Central memory CD4-positive, alpha-beta T cell (primary cell): Measurements from ENCODE around the gene DOCK11.
"Not testable (repeated sequence)": the region's sequence is repeated elsewhere in the genome, so short reads cannot be mapped to it uniquely, and the experiment has no call there.

Experiments used
- DNase-seq: peaks from one replicate; pipeline ENCODE4 v3.0.0; 2022

DOCK11 gene

DNA sequence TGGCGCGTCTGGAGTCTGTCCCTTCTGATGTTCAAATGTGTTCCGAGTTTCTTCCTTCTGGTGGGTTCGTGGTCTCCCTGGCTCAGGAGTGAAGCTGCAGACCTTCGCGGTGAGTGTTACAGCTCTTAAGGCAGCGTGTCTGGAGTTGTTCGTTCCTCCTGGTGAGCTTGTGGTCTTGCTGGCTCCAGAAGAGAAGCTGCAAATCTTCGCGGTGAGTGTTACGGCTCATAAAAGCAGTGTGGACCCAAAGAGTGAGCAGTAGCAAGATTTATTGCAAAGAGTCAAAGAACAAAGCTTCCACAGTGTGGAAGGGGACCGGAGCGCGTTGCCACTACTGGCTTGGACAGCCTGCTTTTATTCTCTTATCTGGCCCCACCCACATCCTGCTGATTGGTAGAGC lies 220.3 kb downstream of the DOCK11 start:
- DNase-seq, result not testable (repeated sequence)

- DNase-seq, result not testable (repeated sequence)
Observed at GRCh38 chrX:118716833-118717232, 221.2 kb downstream of the DOCK11 start.

DNA sequence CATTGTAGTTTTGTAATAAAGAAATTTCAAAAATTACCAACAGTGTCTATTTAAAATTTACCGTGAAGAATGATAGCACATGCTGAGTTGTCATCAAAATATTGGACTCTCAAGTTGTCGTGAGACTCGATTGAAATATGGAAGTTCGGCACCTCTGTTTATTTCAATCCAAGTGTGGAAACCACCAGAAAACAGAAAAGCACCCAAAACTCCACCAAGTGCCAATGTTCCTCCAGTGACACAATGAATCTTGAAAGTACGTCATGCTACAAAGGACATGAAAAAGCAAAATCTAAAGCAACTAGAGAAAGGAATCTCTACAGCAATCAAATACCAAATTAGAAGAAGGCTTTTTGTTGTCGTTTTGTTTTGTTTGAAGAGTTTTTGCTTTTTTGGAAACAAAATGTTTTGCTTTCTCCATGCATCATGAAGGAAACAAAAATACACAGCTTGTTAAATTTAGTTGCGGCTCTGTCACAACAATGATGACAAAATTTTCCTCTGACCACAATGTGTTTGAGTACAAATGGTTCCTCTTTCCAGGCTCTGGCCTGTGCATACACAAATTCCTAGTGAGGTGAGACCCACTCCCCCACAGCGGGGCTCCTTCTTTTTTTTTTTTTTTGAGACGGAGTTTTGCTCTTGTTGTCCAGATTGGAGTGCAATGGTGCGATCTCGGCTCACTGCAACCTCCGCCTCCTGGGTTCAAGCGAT lies 222.2 kb downstream of the DOCK11 start:
- DNase-seq, result no peak

DNA sequence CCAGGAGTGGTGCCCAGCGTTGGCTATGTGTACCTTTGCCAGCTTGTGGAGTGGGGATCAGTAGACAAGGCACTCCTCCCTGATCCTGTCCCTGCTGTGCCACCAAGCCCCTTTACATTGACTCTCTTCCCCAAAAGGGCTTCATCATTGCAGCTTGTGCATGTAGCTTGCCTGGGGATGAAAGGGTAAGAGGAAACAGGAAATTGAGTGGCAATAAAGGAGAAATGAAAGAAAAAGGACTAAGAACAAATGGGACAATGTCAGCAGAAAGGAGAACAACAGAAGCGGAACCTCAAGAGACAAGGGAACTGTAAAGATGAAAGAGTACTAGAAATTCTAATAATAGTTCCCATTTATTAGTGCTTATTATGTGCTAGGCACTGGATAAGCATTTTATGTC lies 223.1 kb downstream of the DOCK11 start:
- DNase-seq, result no peak

GRCh38 chrX:118720058-118720707 lies 224.6 kb downstream of the DOCK11 start:
- DNase-seq, result no peak

DNA sequence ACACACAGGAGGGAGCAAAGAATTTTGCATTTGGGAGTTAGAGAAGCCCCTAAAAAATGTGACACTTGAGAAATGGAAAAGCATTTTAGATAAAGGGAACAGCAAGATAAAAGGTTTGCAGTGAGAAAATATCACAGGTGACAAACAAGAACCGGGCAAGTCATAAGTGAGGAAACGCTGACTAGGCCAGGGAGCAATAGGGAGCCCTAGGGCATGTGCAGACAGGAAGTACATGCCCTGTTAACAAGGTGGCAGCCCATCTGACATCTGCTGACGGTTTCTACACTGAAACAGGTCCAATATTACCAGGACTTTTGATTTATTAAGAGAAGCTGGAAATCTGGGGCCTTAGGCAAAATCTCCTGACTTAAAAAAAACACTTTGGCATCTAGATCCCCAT lies 227.8 kb downstream of the DOCK11 start:
- no peak for DNase-seq

DNA sequence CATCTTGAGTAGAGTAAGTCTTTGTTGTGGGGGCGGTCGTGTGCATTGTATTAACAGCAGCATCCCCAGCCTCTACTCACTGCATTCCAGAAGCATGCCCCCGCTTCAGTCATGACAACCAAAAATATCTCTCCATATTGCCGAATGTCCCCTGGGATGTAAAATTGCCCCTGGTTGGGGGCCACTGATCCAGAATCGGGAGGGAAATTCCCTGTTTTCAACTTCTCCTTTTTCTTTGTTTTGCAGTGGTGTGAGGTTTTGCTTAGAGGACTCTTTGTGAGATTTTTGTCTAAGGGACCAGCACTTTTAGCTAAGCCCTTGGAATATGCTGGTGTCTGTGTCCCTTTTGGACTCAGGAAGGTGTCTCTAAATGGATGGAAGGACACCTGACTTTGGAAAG lies 228.8 kb downstream of the DOCK11 start:
- DNase-seq, result no peak

DNA sequence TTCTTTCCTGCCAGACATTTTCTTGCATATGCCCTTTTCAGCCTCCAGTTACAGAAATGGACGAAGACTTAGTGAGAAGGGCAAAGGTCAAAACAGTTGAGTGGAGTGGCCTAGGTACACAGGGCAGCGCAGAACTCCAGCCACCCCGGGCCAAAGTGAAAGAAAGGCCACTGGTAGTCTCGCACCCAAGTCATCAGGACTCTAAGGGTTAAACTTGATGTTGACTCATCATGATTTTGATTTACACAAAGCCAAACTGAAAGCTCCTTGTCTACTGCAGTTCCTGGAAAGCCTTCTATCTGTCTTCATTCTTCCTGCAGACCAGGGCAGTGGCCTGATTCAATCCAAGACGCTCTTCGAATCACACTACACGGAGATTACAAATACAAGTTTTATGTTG lies 229.2 kb downstream of the DOCK11 start:
- no peak for DNase-seq

- DNase-seq, result no peak
Observed at GRCh38 chrX:118726396-118726795, 230.8 kb downstream of the DOCK11 start.

DNA sequence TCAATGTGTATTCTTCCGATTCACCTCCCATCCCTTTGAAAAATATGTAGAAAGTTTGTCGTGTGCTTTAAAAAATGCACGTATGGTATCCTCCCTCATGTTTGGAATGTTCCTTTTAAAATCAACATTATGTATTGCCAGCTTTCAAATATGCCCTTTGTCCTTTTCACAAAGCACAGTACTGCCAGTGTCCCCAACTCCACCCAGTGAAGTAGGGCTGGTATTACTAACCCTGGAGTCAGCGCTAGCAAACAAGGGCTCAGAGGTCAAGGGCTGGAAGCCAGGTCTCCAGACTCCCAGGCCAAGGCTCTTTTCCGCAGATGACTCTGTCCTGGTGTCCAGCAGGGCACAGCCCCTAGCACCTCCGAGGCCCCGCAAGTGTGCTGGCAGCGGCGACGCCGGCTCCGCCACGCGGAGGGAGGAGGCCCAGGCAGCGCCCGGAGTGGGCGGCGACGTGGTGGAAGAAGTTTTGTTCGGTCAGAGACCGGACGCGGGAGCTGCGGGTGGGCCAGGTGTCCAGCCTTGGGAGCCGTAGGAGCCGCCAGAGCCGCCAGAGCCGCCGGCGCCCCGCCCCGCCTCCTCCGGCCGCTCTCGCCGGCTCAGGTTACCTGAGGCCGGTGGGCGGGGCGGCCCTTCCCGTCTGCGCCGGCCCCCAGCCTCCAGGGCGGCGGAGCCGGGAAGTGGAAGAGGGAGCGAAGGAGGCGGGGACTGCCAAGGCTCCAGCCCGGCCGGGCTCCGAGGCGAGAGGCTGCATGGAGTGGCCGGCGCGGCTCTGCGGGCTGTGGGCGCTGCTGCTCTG lies 231.5 kb downstream of the DOCK11 start, which contains the start of gene IL13RA1:
Gene IL13RA1, plus strand, starts transcription at position 720 of the 799 bp plus-strand sequence. Its CDS starts 33 bp downstream, at position 753.
- no peak for DNase-seq

DNA sequence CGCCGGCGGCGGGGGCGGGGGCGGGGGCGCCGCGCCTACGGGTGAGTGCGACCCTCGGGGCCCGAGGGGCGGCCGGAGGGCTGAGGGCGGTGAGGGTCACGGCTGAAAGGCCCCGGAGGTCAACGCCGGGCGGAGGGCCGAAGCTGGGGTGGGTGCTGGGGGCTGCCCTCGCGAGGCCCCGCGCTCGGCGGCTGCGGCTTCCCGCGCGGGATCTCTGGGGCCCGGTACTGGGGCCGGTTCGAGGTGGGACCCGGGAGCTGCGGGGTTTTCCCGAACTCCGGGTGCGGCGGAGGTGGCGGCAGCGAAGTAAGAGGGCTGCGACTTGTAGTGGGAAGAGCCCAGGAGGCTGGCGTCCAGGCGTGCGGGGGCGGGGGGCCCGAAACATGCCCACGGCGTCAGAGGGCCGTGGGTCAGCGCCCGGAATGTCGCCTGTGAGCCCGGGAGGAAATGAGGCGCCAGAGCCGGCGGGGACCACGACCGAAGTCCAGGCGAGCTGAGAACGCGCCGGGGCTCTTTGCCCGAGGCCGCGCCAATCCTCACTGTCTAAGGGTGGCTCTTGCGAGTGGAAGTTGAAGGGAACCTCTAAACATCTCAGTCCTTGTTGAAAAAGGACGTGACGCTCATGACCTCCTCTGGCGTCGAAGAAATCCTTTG lies 232.2 kb downstream of the DOCK11 start:
- DNase-seq, result no peak

DNA sequence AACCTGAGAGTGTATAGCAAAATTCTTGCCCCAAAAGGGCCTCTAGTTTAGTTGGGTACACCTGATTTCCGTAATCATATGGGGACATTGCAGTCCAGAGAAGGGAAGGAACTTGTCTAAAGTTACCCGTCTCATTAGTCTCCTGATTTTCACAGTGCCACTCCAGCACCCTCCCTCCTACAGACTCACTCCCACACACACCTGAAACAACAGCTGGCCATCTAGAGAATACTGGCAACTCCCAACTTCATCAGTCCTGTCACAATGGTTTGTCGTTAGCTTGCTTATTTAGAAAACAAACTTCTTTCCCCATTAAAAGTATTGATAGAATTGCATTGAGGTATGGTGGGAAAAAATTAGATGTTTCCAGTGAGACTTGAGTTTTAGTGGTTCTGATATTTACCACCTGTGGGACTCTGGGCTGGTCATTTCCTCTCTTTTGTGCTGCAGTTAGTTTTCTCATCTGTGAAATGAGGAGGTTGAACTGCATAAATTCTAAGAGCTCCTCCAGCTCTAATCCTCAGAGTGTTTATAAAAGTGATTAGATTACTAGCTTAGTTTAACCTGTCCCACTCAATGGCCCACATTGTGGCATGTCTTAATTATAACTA lies 233.5 kb downstream of the DOCK11 start:
- no peak for DNase-seq

DNA sequence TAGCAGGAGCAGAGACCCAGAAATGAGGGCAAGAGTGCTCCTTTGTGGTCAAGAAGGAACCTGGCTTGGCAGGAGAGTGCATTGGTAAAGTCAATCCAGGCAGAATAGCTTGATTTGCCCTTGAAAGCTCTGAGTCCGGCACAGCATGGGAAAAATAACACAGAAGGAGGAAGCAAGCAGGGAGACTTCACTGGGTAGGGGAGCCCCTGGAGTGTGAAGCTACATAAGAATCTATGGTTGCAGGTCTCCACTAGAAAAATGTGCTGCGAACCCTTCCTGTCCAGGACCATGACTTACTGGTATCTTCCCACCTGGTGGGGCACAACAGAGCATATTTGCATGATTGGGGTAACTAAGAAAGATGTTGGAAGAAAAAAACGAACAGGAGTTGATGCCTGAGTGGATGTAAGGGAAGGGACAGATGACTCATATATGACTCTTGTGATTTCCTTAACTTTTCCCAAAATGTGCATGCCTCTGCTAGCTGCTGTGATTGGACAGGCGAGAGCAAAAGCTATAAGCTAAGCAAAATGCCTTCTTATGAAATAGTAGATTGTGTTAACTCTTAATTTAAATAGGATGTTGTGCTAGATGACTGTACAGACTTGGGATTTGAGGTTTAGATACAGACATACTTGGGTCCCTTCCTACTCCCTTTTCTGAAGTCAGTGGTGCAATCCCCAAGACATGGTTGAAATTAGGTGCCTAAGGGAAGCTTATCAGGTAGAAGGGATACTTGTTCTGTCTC lies 235.1 kb downstream of the DOCK11 start:
- DNase-seq, result no peak

DNA sequence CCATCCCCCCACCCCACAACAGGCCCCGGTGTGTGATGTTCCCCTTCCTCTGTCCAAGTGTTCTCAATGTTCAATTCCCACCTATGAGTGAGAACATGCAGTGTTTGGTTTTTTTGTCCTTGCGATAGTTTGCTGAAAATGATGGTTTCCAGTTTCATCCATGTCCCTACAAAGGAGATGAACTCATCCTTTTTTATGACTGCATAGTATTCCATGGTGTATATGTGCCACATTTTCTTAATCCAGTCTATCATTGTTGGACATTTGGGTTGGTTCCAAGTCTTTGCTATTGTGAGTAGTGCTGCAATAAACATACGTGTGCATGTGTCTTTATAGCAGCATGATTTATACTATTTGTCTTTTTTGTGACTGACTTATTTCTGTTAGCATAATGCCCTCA lies 236.9 kb downstream of the DOCK11 start:
- not testable (repeated sequence) for DNase-seq

DNA sequence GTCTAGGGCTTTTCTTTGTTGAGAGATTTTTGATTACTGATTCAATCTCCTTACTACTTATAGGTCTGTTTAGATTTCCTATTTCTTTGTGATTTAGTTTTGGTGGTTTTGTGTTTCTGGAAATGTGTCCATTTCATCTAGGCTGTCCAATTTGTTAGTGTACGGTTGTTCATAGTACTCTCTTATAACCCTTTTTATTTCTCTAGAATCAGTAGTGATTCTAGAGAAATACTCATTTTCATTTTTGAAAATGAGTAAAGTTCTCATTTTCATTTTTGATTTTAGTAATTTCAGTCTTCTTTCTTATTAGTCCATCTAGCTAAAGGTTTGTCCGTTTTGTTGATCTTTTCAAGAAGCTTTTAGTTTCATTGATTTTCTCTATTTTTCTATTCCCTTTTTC lies 239.3 kb downstream of the DOCK11 start:
- no peak for DNase-seq
